RWPE2 (cell line): ENCODE results near the gene RBMS3.
A peak's percentile ranks its signal among the peaks of the same experiment; 100 is the strongest.
"Not testable (repeated sequence)": the region's sequence is repeated elsewhere in the genome, so short reads cannot be mapped to it uniquely, and the experiment has no call there.

Experiments used
- ATAC-seq: fragments of 200-7000 bp; cut with Tn5 transposase; 3 replicates; pipeline ENCODE4 v1.9.1; 2021; ENCODE audit warnings: low read depth
- DNase-seq: peaks from one replicate; pipeline ENCODE4 v3.0.0-alpha.2; 2020; ENCODE audit warnings: low spot score
- H3K27ac ChIP-seq: fragments of 450-650 bp; 2 replicates; pipeline ENCODE4 v1.5.1; 2017; ENCODE audit warnings: mild to moderate bottlenecking; ENCODE audit not compliant: poor library complexity, severe bottlenecking
- H3K27me3 ChIP-seq: fragments of 250-450 bp; sonication (Bioruptor Pico); 2 replicates; pipeline ENCODE4 v1.5.1; 2021; ENCODE audit warnings: mild to moderate bottlenecking, moderate library complexity; ENCODE audit not compliant: insufficient read depth, poor library complexity, severe bottlenecking
- H3K36me3 ChIP-seq: fragments of 250-450 bp; sonication (Bioruptor Pico); 2 replicates; pipeline ENCODE4 v1.5.1; 2020; ENCODE audit warnings: low read depth, mild to moderate bottlenecking, moderate library complexity
- H3K4me1 ChIP-seq: fragments of 250-450 bp; sonication (Bioruptor Pico); 2 replicates; pipeline ENCODE4 v1.5.1; 2021; ENCODE audit warnings: mild to moderate bottlenecking, moderate library complexity; ENCODE audit not compliant: insufficient read depth, poor library complexity, severe bottlenecking
- H3K4me3 ChIP-seq: fragments of 250-450 bp; sonication (Bioruptor Pico); 2 replicates; pipeline ENCODE4 v1.5.1; 2021; ENCODE audit warnings: mild to moderate bottlenecking, moderate library complexity; ENCODE audit not compliant: severe bottlenecking
- H3K9me3 ChIP-seq: fragments of 250-450 bp; sonication (Bioruptor Pico); 2 replicates; pipeline ENCODE4 v1.5.1; 2021; ENCODE audit warnings: mild to moderate bottlenecking, moderate library complexity; ENCODE audit not compliant: severe bottlenecking
- CTCF ChIP-seq: fragments of 450-650 bp; IDR thresholded peaks from one replicate; pipeline ENCODE4 v1.5.1; 2017; ENCODE audit warnings: mild to moderate bottlenecking, moderate library complexity; ENCODE audit not compliant: poor library complexity, severe bottlenecking

Gene RBMS3

GRCh38 chr3:30042274-30042859, 761.5 kb downstream of the RBMS3 start:
- ATAC-seq: peak; percentile 72
- Histone ChIP-seq H3K4me3 (no peak overlapping the region), H3K9me3 (no peaks in the 10 kb centered on the region)

GRCh38 chr3:30042916-30043555, 762.2 kb downstream of the RBMS3 start:
- DNase-seq (no peak), ATAC-seq (no peak)
- TF ChIP-seq CTCF: no peak

More at GRCh38 chr3:30042274-30042859, 761.5 kb downstream of the RBMS3 start:
- peak; percentile 89 for TF ChIP-seq CTCF
- H3K27ac ChIP-seq: no peak overlapping the region
- H3K27me3 ChIP-seq: no peaks in the 10 kb centered on the region
- no peaks in the 10 kb centered on the region for H3K36me3 ChIP-seq
- peak; percentile 45 for DNase-seq
- no peaks in the 10 kb centered on the region for H3K4me1 ChIP-seq

GRCh38 chr3:30044515-30044914, 763.6 kb downstream of the RBMS3 start:
- ATAC-seq (no peak), DNase-seq (no peak)
- H3K4me1 ChIP-seq: no peaks in the 10 kb centered on the region
- TF ChIP-seq CTCF: no peak
- no peaks in the 10 kb centered on the region for H3K36me3 ChIP-seq
- no peaks in the 10 kb centered on the region for H3K27me3 ChIP-seq
- H3K27ac ChIP-seq: no peak overlapping the region
- H3K4me3 ChIP-seq: no peak overlapping the region
- no peaks in the 10 kb centered on the region for H3K9me3 ChIP-seq

More at GRCh38 chr3:30042916-30043555, 762.2 kb downstream of the RBMS3 start:
- Histone ChIP-seq H3K4me3 (no peak overlapping the region), H3K27me3 (no peaks in the 10 kb centered on the region), H3K9me3 (no peaks in the 10 kb centered on the region), H3K36me3 (no peaks in the 10 kb centered on the region), H3K4me1 (no peaks in the 10 kb centered on the region), H3K27ac (no peak overlapping the region)

GRCh38 chr3:30048431-30048830, 767.6 kb downstream of the RBMS3 start:
- ATAC-seq: no peak
- no peak overlapping the region for H3K4me3 ChIP-seq
- no peaks in the 10 kb centered on the region for H3K36me3 ChIP-seq
- H3K4me1 ChIP-seq: no peaks in the 10 kb centered on the region
- no peak for TF ChIP-seq CTCF
- no peak overlapping the region for H3K27ac ChIP-seq
- no peaks in the 10 kb centered on the region for H3K9me3 ChIP-seq
- no peak for DNase-seq
- H3K27me3 ChIP-seq: no peaks in the 10 kb centered on the region

GRCh38 chr3:30050116-30050515, 769.2 kb downstream of the RBMS3 start:
- H3K4me3 ChIP-seq, ATAC-seq, H3K27ac ChIP-seq, DNase-seq, H3K36me3 ChIP-seq, H3K4me1 ChIP-seq, H3K27me3 ChIP-seq, H3K9me3 ChIP-seq: not testable (repeated sequence)
